Activated T-helper 1 cell treated with Interleukin-2 at 50 U/mL for 16 hours (primary cell): Measurements from ENCODE around the gene SCARF2.
A peak's percentile ranks its signal among the peaks of the same experiment; 100 is the strongest.
"Not testable (repeated sequence)": the region's sequence is repeated elsewhere in the genome, so short reads cannot be mapped to it uniquely, and the experiment has no call there.

Experiments
- DNase-seq: peaks from one replicate; pipeline ENCODE4 v3.0.0-alpha.2; 2020; ENCODE audit warnings: low read depth

The SCARF2 gene

GRCh38 chr22:20395181-20395906 lies 42.3 kb downstream of the SCARF2 start:
- DNase-seq, result no peak

DNA sequence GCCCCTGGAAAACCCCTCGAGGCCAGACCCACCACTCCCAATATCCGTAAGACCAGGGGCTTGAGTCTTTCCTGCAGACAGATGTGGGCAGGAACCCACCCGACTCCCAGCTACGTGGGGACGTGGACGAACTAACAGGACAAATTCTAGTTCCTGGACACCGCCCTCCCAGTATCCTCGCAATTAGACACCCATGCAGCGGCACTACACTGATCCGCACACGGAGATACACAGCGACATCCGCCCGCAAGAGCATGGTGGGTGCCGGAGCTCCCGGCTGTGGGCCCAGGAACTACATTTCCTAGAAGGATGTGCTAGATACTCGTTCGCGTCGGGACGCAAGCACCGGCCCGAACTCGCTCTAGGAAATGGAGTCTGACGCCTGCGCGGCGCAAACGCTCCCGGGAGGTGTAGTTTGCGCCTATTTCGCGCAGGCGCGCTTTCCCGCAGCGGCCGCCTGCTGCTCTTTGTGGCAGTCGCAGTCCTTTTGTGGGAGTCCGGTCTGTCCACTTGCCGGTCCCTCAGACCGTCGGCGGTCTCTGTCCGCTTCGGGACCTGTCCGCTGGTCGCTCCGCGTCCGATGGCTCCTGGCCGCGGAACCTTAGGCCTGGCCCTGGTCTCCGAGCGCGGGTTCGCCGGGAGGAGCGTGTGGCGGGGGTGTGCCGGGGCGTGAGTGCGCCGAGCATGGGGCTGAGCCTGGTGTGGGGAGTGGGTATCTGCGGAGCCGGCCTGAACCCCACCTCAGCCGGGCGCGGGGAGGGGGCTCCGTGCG lies 43.7 kb downstream of the SCARF2 start, which contains the start of gene ZNF74:
Gene ZNF74 (plus strand): TSS at position 447 of the 772 bp plus-strand sequence. CDS start 478 bp downstream, outside the sequence.
- peak; percentile 80 for DNase-seq

- no peak for DNase-seq
Measured at GRCh38 chr22:20392983-20393704, 44.5 kb downstream of the SCARF2 start.

- DNase-seq, result not testable (repeated sequence)
Measured at GRCh38 chr22:20392365-20392881, 45.2 kb downstream of the SCARF2 start.

DNA sequence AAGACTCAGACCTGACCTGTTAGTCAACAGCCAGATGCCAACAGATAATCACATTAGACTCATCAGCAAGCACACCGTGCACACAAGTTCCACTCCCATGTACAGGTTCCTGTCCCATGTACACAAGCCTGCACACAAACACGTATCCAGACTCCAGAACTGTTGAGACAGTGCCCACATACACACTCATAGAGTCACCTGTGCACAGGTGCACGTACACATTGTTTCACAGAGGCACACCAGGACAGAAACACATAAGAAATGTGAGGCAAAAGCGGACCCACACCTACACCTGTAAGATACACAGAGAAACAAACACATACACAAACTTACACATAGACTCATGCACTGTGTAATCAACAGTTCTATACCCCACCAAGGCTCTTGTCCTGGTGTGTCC lies 46.4 kb downstream of the SCARF2 start:
- DNase-seq, result no peak

DNA sequence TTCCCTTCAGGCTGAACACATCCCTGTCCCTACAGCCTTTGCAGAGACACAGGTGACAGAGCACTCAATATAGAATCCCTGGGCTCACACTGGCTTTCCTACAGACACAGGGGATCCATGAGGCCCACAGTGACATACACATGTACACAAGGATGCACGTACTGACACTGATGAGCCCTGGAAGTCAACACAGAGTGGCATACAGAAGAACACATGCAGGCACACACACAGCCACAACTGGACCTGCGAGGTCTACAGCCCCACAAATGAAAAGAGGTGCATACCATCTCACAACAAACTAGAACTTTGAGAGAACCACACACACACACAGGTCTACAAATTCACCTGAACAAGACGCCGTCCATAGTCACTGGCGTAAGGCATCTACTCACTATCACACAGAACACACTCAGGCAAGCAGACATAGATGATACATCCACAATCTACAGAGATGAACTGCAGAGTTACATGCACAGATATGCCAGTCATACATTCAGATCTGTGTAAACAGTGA lies 47.2 kb downstream of the SCARF2 start:
- no peak for DNase-seq

DNA sequence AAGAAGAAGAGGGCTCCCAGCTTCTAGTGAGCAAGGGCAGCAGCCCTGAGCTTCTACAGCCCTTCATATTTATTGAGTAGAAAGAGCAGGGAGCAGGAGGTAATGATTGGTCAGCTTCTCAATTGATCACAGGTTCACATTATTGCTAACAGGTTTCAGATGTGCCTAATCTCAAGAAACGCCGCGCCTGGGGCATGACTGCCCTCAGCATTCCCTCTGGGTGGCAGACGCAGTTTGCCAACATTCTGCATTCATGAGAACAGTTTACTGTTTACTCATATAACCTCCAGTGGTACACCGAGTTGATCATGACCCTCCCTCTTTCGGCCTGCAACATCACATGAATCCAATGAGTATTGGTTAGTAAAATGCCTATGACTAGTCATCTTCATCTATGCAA lies 48.3 kb downstream of the SCARF2 start:
- no peak for DNase-seq

GRCh38 chr22:20388200-20388599 lies 49.4 kb downstream of the SCARF2 start:
- no peak for DNase-seq

- no peak for DNase-seq
Measured at GRCh38 chr22:20386972-20387371, 50.7 kb downstream of the SCARF2 start.

GRCh38 chr22:20386336-20386735 lies 51.3 kb downstream of the SCARF2 start:
- DNase-seq, result no peak

DNA sequence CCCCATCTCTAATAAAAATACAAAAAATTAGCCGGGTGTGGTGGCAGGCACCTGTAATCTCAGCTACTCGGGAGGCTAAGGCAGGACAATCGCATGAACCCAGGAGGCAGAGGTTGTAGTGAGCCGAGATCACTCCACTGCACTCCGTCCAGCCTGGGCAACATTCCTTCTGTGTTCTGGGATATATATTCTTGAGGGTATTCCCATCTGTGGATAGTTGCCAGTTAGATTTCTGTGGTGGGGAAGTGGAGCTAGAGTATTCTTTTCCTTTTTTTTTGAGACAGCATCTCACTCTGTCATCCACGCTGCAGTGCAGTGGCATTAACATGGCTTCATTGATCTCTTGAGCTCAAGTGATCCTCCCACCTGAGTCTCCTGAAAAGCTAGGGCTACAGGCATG lies 52.8 kb downstream of the SCARF2 start:
- DNase-seq, result no peak

- no peak for DNase-seq
Measured at GRCh38 chr22:20384171-20384570, 53.5 kb downstream of the SCARF2 start.

- DNase-seq, result no peak
Measured at GRCh38 chr22:20383538-20383937, 54.1 kb downstream of the SCARF2 start.

- no peak for DNase-seq
Measured at GRCh38 chr22:20380486-20380885, 57.1 kb downstream of the SCARF2 start.

DNA sequence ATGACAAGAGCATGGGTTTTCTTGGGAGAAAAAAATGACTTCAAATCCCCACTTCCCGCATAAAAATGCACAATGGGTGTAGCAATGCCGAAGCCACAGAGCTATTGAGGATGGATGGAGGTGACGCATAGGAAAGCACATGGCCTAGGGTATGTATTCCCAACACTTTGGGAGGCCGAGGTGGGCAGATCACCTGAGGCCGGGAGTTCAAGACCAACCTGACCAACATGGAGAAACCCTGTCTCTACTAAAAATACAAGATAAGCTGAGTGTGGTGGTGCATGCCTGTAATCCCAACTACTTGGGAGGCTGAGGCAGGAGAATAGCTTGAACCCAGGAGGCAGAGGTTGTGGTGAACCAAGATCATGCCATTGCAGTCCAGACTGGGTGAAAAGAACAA lies 58.9 kb downstream of the SCARF2 start:
- not testable (repeated sequence) for DNase-seq

DNA sequence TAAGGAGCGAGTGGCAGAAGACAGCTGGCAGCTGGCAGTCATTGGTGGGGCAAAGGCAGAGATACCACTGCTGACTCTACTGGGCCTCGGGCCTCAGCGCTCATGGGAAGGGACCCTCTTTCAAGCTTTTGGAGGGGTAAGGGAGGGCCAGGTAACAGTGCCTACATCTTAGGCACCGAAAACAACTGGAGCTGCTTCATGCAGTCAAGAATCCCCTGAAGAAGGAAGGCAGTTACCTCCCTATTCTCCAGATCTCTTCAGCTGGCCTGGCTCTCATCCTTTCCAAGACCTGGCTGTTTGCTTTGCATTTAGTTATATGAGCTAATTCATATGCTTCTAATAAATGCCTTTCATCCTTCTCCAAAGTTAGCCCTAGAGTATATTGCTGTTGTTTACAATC lies 59.5 kb downstream of the SCARF2 start:
- no peak for DNase-seq

DNA sequence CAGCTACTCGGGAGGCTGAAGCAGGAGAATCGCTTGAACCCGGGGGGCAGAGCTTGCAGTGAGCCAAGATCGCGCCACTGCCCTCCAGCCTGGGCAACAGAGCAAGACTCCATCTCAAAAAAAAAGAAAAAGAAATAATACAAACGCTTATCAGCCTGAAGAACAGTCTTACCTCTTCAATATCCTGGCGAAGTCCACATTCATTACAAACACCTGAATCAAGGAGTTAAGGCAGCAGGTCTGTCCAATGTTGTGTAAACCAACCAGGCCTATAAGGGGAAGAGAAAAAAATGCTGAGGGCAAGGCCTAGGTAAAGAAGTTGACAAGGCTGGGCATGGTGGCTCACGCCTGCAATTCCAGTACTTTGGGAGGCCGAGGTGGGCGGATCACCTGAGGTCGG lies 60.6 kb downstream of the SCARF2 start:
- DNase-seq, result not testable (repeated sequence)

DNA sequence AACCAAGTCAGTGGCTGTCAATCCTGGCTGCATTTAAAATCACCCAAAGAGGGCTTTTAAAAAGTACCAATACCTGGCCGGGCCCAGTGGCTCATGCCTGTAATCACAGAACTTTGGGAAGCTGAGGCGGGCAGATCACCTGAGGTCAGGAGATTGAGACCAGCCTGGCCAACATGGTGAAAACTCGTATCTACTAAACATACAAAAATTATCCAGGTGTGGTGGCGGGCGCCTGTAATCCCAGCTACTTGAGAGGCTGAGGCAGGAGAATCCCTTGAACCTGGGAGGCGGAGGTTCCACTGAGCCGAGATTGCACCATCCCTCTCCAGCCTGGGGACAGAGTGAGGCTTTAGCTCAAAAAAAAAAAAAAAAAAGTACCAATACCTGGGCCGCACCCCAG lies 61.3 kb downstream of the SCARF2 start:
- not testable (repeated sequence) for DNase-seq
